ENCODE measurements around the gene TXNRD2. TPM values are rescaled to one million over a fixed set of nuclear protein-coding genes. Genes with fewer than 3 reads are reported as not detected.

The TXNRD2 gene
- total RNA-seq, 1 experiment from 2014 or later: 22.9 TPM

GRCh38 chr22:19910180-19910744, 31.4 kb downstream of the TXNRD2 start:
- no peak overlapping the region for H4K91ac ChIP-seq (ENCODE audit: insufficient read length, low read depth, low read length)
- peaks cover 5% of the 10 kb centered on the region for H3K9me3 ChIP-seq (ENCODE audit: control insufficient read depth, low read depth, low read length)
- H3K23ac ChIP-seq (ENCODE audit: insufficient read length, low read depth, low read length): no peak overlapping the region
- H3K23me2 ChIP-seq (ENCODE audit: insufficient read length, low read depth, low read length, poor library complexity, severe bottlenecking): no peaks in the 10 kb centered on the region
- no peak for DNase-seq
- no peak overlapping the region for H3K4ac ChIP-seq (ENCODE audit: low read depth, low read length)
- no peak for TF ChIP-seq CTCF (conservative IDR thresholded peaks at IDR 0.05)
- no peak overlapping the region for H3K4me3 Mint-ChIP-seq
- H3T11ph ChIP-seq (ENCODE audit: low read length): no peak overlapping the region
- peaks cover 0 to 4% of the 10 kb centered on the region in 2 experiments; a peak in 2 of 5 replicates for H3K9me3 Mint-ChIP-seq
- no peak overlapping the region for H2BK5ac ChIP-seq (ENCODE audit: insufficient read length, low read length)
- no peaks in the 10 kb centered on the region for H3K79me1 ChIP-seq (ENCODE audit: insufficient read depth, low read depth, low read length, poor library complexity, severe bottlenecking)
- no peak overlapping the region for H4K8ac ChIP-seq (replicated peaks; ENCODE audit: insufficient read length, low read depth, low read length)
- no peak overlapping the region for H3K4me2 ChIP-seq (ENCODE audit: insufficient read depth, insufficient read length, low read length)
- H2AK5ac ChIP-seq (ENCODE audit: insufficient read length, low read length): no peak overlapping the region
- H2BK120ac ChIP-seq (ENCODE audit: low read depth, low read length, poor library complexity, severe bottlenecking): no peak overlapping the region
- H3K4me1 Mint-ChIP-seq: peaks cover 0 to 3% of the 10 kb centered on the region in 2 experiments; a peak in 2 of 4 replicates
- no CpG with 5 or more reads among the region's 4 CpGs for WGBS (ENCODE audit: extremely low coverage, insufficient read length, low lambda C conversion rate)
- no peak overlapping the region for H2BK12ac ChIP-seq (ENCODE audit: insufficient read length, low read depth, low read length)
- H3K27ac Mint-ChIP-seq: no peak overlapping the region
- no peak overlapping the region for H3K18ac ChIP-seq (ENCODE audit: insufficient read length, low read depth, low read length)
- no peak overlapping the region for H4K5ac ChIP-seq (ENCODE audit: insufficient read length, low read depth, low read length)
- H3K56ac ChIP-seq (ENCODE audit: insufficient read length, low read depth, low read length): no peak overlapping the region
- H4K20me1 ChIP-seq (ENCODE audit: control insufficient read depth, insufficient read depth, insufficient read length): no peaks in the 10 kb centered on the region
- H3K14ac ChIP-seq (ENCODE audit: insufficient read depth, low read length): no peak overlapping the region
- peaks cover 0 to 21% (median 21%) of the 10 kb centered on the region in 3 experiments; a peak in 5 of 7 replicates for H3K36me3 Mint-ChIP-seq (ENCODE audit: insufficient read depth in 1 of 3, low read depth in 3 of 3)
- H3K27ac ChIP-seq (ENCODE audit: insufficient read length, low read depth, low read length): no peak overlapping the region
- no peaks in the 10 kb centered on the region for H3K27me3 Mint-ChIP-seq (ENCODE audit: low read depth)
- no peak overlapping the region for H2AFZ ChIP-seq (ENCODE audit: low read length)
- H3K4me1 ChIP-seq (ENCODE audit: insufficient read depth, low read length): no peaks in the 10 kb centered on the region
- H3K27me3 ChIP-seq (ENCODE audit: insufficient read depth, low read length): no peaks in the 10 kb centered on the region
- no peak overlapping the region for H2BK20ac ChIP-seq (ENCODE audit: low read depth, low read length, poor library complexity, severe bottlenecking)
- H3K9ac ChIP-seq (ENCODE audit: extremely low read depth, insufficient read length, low read length): no peak overlapping the region
- no peak overlapping the region for H2BK15ac ChIP-seq (ENCODE audit: low read depth, low read length)
- no peaks in the 10 kb centered on the region for H3K79me2 ChIP-seq (ENCODE audit: insufficient read depth, low read length)
